ENCODE data around the gene ARPC1A.
"Not testable (repeated sequence)": the region's sequence is repeated elsewhere in the genome, so short reads cannot be mapped to it uniquely, and the experiment has no call there.

Gene ARPC1A

DNA sequence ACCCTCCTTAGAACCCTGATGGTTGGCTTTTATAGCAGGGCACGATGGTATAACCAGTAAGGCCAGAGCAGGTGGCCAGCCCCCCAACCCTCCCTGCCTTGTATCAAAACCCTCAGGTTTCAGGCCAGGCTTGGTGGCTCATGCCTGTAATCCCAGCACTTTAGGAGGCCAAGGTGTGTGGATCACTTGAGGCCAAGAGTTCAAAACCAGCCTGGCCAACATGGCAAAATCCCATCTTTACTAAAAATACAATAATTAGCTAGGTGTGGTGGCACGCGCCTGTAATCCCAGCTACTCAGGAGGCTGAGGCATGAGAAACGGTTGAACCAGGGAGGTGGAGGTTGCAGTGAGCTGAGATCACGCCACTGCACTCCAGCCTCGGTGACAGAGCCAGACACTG lies 3.0 kb upstream of the ARPC1A start:
- not testable (repeated sequence) for DNase-seq

DNA sequence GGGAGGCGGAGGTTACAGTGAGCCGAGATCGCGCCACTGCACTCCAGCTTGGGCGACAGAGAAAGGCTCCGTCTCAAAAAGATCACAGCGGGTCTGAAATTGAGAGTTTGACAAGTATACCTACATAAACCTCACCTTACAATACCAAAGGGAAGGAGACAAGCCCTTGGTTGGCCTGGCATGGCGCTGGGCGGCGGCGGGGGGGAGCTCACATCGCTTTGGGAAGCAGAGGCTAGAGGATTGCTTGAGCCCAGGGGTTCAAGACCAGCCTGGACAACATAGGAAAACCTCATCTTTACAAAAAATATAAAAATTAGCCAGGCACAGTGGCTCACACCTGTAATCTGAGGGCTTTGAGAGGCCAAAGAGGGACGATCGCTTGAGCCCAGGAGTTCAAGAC lies 1.1 kb upstream of the ARPC1A start:
- DNase-seq: no peak

DNA sequence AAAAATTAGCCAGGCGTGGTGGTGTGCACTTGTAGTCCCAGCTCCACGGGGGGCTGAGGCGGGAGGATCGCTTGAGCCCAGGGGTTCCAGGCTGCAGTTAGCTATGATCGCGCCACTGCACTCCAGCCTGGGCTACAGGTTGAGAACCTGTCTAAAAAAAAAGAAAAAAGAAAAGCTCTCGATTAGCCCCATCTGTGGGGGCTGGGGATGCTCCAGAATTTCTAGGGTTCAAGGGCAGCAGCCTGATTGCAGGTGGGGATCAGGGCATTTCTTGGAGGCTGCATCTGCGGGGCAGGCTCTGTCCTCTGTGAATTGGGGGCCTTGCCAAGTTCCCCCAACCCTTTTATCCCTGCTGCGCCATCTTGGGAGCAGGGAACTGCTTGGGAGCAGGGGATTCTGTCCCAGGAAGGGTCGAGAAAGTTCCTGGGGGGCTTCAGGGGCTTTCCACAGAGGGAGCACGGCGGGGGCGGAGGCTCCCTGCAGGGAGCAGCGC lies 651 bp upstream of the ARPC1A start:
- peak in 2 of 14 donors; percentile 22 to 27 for DNase-seq

DNA sequence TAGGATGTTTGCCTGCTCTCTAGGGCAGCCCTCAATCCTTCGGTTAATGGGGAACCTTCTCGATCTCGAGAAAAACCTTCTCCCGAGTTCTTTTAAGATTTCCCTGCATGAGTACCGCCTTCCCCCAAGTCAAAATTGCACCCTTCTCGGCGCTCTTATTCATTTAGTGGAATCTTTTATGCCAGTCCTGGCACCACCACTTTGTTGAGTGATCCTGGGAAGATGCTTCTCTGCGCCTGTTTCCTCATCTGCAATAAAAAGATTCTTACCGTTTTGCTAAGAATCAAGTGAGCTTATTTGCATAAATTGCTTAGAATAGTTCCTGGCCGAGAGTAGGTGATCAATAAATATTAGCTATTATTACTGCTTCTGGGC lies 697 bp downstream of the ARPC1A start:
- DNase-seq: no peak

GRCh38 chr7:99330314-99330961 lies 4.7 kb downstream of the ARPC1A start:
- not testable (repeated sequence) for DNase-seq

DNA sequence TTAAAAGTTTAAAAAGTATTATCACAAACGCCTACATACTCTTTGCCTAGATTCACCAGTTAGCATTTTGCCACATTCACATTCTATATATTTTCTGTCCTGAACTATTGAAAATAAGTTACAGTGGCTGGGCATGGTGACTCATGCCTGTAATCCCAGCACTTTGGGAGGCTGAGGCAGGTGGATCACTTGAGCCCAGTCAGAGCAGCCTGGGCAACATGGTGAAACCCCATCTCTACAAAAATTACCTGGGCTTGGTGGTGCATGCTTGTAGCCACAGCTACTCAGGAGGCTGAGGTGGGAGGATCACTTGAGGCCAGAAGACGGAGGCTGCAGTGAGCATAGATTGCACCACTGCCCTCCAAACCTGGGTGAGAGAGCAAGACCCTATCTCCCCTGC lies 5.3 kb downstream of the ARPC1A start:
- DNase-seq: no peak

DNA sequence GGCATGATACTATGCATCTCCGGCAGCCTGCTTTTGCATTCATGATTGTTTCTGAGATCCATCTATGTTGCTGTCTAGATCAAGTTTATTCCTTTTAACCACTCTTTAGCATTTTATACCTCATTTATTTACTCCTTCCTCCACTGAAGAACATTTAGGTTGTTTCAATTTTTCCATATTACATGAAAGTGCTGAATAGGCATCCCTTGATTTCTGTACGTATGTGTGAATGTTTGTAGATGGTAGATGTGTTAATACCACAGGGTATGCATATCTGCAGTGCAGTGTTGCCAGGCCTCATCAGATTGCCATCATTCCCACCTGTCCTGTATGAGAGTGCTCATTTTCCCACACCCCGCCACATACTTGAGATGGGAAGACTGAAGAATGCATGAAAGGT lies 13.9 kb downstream of the ARPC1A start:
- no peak for DNase-seq

GRCh38 chr7:99340659-99341058 lies 15.0 kb downstream of the ARPC1A start:
- DNase-seq: no peak

- DNase-seq: no peak
Observed at GRCh38 chr7:99344061-99344647, 18.5 kb downstream of the ARPC1A start.

DNA sequence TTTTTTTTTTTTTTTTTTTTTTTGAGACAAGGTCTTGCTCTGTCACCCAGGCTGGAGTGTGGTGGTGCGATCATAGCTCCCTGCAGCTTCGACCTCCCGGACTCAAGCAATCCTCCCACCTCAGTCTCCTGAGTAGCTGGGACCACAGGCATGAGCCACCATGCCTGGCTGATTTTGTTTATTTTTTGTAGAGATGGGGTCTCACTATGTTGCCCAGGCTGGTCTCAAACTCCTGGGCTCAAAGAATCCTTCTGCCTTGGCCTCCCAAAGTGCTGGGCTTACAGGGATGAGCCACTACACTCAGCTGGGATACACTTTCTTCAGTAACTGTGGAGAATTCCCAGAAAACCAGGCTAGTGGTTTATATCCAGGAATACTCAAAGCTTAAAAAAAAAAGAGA lies 24.9 kb downstream of the ARPC1A start:
- not testable (repeated sequence) for DNase-seq

DNA sequence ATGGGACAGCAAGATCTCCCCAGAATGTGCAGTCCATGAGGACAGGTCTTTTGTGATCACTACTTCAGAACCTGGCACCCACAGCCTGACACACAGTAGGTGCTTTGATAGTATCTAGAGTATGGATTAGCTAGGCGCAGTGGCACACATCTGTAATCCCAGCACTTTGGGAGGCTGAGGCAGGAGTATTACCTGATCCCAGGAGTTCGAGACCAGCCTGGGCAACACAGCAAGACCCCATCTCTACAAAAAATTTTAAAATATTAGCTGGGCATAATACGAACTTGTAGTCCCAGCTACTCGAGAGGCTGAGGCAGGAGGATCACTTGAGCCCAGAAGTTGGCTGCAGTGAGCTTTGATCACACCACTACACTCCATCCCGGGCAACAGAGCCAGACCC lies 26.5 kb downstream of the ARPC1A start:
- DNase-seq: no peak

- DNase-seq: no peak
Observed at GRCh38 chr7:99355098-99355497, 29.4 kb downstream of the ARPC1A start.

DNA sequence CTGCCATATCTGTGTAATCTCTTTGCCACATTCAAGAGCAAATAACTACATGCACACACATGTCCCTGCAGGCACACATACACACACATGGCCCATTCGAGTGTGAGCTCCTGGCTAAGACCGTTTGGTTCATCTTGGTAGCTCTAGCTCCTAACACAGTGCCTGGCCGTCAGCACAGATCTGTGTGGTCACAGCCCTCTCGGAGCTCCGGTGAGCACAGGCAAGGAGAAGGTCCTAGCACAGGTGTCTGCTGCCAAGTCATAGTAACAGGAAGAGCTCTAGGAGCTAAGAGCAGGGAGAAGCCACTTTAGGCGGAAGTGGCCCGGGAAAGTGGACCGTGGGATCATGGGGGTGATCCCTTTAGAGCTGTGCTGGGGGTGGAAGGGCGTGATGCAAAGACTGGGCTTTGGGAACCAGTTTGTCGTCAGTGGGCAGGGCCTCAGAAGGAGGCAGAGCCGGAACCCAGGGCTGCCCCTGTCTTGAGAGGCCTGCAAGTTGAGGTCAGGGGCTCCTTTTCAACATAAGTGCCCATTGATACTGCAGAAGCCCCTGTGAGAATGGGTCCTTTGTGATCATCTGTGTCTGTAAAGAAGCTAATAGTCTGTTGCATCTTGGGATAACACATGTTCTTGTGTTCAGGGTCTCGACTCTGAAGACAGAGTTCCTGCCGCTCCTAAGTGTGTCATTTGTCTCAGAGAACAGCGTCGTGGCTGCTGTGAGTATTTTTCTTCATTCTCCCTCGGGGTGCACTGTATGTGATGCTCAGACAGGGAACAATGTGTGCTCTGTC lies 32.2 kb downstream of the ARPC1A start:
- peak in 1 of 14 donors; percentile 6 for DNase-seq

DNA sequence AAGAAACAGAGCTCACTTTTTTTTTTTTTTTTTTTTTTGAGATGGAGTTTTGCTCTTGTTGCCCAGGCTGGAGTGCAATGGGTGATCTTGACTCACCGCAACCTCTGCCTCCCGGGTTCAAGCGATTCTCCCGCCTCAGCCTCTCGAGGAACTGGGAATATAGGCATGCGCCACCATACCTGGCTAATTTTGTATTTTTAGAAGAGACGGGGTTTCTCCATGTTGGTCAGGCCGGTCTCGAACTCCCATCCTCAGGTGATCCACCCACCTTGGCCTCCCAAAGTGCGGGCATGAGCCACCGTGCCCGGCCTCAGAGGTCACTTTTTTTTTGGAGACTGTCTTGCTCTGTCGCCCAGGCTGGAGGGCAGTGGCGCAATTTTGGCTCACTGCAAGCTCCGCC lies 32.8 kb downstream of the ARPC1A start:
- not testable (repeated sequence) for DNase-seq

DNA sequence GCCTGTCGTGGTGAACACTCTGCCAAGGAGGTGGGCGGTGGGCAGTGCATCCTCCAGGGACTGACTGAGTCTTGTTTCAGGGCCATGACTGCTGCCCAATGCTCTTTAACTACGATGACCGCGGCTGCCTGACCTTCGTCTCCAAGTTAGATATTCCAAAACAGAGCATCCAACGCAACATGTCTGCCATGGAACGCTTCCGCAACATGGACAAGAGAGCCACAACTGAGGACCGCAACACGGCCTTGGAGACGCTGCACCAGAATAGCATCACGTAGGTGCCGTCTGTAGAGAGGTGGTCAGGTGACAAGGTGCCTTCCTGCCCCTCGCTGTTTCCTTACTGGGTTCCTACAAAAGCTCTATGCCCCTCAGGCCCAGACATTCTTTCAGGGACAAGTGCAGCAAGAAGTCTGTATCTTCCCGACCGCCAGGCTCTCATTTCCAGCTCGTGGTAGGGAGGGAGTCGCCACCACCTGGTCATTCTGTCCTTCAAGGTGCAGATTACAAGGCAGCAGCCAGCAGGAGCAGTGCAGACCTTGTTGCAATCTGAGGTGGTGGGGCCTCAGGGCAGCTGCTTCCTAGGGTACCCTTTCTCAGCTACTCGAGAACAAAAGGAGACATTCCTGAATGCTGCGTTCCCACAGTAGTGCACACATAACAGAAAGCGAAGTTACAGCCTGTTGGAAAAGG lies 33.9 kb downstream of the ARPC1A start:
- DNase-seq: no peak

DNA sequence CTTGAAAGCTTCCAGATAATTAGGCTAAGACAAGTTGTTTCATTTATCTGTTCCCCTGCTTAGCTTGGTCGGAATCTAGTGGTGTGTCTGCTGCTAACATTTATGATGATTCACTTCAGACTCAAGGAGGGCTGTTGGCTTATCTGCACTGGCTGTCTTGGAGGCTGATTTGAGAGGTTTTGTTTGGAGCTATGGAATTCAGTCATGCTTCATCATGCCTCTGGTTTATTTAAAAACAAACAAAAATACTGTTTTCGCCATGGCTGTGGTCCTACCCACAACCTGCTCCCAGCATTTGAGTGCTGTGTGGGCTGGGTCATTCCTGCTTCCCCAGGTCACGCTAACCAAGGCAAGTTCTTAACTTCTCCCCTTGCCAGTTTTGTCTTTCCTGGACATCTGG lies 37.1 kb downstream of the ARPC1A start:
- no peak for DNase-seq

- DNase-seq: no peak
Observed at GRCh38 chr7:99363286-99363685, 37.6 kb downstream of the ARPC1A start.

- peak in 1 of 14 donors; percentile 13 for DNase-seq
Observed at GRCh38 chr7:99365318-99366141, 39.8 kb downstream of the ARPC1A start.

DNA sequence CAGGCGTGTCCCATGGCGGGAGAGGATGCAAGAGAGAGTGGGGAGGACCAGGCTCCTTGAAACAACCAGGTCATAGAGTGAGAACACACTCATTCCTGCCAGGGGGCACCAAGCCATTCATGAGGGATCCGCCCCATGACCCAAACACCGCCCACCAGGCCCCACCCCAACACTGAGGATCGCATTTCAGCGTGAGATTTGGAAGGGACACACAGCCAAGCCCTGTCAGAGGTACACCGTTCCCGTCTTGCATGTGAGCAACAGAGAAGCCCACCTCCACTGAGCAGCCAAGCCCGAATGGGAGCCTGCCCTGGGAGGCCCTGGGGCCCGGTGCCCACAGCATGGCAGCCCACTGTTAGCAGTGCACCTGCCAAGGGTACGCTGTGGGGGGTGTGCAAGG lies 40.9 kb downstream of the ARPC1A start:
- no peak for DNase-seq

DNA sequence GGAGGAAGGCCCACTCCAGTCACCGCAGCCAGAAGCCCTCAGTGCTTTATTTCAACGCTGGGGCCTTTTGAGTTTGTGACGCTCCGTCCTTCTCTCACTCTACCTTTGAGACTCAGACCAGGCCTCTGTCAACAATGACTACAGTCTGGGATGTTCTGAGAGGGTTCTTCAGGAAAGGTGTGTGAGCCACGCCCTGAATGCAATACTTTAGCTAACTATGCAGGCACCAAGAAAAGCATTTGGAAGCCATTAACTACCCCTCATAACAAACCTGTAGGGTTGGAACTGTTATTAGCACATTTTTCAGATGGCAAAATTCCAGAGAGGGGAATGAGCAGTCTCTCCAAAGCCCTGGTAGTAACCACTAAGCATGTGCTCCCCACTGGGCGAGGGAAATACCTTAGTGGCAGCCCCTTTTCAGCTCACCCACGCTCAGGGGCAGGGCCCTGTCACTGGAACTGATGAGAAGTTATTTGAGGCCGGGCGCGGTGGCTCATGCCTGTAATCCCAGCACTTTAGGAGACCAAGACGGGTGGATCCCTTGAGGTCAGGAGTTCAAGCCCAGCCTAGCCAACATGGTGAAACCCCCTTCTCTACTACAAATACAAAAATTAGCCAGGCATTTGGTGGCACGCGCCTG lies 43.2 kb downstream of the ARPC1A start:
- DNase-seq: no peak

DNA sequence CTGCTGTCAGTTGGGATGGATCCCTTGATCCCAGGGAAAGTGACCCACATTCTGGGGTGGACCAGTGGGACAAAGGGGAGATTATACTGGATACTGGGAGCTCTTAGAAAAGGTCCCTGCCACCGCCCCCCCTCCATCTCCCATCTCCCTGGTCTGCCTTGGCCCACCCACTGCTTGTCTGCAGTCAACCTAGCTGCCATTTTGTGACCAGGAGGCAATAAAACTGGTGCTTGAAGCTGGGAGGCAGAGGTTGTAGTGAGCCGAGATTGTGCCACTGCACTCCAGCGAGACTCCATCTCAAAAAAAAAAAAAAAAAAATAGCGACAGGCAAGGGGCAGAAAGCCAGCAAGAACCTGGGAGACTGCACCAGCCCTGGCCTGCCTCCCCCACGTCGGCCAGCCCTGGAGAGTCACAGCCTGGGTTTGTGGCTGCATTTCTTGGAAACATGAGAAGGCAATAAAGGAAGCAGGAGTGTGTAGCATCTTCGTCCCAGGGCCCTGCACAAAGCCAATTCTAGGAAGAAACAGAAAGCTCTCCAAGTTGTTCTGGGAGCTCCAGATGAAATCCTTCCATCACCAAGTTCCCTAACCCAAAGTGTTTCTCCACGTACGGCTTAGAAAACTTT lies 44.2 kb downstream of the ARPC1A start:
- DNase-seq: no peak
